GM04504 (cell line): Measurements from ENCODE around the gene C2orf68.
"Not testable (repeated sequence)": the region's sequence is repeated elsewhere in the genome, so short reads cannot be mapped to it uniquely, and the experiment has no call there.

ENCODE experiments used
- DNase-seq: peaks from one replicate; pipeline ENCODE4 v3.0.0-alpha.2; 2012; ENCODE audit warnings: low read depth

The C2orf68 gene

DNA sequence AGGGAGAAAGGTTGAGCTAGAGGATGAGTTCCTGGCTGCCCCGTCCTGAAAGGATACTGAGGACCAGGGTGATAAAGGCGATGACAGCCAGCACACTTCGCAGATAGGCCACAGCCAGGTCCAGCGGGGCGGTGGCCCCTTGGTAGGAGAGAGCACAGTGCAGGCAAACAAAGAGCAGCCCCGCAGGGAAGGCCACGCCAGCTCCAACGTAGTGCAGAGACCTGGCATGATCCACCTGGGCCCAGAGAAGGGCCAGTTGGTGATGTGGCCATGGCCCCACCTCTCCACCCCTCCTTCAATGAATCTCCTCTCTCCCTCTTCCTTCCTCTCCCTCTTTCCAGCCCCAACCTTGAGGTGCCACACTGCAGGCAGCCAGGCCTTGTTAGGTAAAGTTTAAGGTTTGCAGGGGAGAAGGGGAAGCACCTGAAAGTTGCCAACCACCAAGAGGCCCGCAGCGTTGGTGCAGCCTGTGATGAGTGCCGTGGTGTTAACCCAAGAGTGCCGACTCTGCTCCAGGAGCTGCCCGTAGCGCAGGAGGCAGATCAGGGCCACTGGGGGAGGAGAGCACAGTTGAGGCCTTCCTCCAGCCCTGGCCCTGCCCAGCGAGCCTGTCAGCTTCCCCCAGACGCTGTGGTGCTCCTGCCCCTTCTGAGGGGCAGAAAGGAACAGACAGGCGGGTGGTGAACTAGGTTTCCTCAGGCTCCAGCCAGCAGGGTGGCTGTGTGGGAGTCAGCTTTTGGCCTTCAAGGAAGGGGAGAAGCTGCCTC is 12.2 kb downstream of the C2orf68 start:
- DNase-seq = no peak

DNA sequence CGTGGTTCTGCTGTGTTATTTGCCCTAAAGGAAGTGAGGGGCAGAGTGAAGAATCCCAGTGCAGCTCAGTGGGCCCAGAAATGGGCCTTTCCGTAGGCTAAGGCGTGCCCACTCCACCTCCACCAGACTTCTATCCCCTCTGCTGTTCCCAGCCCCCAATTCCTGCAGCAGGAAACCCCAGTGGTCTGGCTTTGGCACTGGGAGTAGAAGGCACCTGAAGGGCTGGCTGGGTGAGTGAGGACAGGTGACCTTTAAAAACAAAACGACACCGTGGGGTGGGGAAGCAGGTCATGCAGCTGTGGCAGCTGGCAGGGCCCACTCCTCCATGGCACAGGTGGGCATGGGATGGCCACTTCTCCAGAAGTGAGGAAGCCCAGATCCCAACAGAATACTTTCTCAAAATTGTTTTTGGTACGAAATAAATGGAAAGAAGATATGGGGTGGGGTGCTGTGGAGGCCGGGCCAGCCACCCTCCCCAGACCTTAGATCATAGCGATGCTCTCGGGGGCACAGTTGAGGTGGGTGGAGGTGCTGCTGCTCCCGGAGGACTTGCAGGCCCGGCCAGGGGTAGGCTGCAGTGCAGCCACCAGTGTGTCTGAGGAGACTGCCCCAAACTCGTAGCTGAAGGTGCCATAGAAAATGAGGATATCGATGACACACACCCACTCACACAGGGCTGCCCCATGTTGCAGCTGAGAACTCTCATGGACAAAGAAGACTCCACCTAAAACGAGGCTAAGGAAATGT is 13.1 kb downstream of the C2orf68 start:
- no peak for DNase-seq

DNA sequence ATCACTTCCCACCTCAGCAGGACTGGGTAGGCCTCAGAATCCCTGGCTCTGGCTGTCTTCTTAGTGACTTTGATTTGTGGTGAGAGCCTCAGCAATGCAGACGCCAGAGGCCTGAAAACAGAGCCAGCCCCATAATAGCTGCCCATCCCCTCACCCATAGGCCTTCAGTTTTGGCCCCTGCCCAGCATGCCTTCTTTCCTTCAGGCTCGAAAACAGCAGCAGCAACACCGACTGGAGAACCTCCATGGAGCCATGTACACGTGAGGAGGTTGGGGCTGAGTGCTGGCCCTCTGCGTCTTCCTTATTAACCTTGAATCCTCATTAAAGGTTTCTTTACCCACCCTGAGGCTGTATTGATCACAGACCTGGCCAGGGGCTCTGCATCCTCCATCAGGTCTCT is 14.6 kb downstream of the C2orf68 start:
- no peak for DNase-seq

DNA sequence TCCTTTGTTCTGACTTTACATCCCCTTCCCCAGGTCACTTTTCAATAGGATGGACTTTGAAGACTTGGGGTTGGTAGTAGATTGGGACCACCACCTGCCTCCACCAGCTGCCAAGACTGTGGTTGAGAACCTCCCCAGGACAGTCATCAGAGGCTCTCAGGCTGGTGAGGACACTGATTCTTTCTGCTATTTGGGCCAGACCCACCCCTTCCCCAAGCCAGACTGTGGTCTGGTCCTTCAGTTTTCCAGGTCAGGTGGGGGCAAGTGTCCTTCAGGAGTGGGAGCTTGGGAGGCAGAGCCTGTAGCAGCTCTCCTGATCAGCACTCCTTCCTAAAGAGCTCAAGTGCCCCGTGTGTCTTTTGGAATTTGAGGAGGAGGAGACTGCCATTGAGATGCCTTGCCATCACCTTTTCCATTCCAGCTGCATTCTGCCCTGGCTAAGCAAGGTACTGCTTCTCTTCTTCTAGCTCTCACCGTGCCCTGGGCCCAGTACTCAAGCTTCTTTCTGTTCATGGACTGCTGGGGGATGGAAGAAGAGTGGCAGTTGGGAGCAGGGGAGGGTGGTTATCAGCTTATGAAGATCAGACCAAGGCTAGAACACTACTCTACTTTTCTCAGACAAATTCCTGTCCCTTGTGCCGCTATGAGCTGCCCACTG is 15.3 kb downstream of the C2orf68 start:
- no peak for DNase-seq

DNA sequence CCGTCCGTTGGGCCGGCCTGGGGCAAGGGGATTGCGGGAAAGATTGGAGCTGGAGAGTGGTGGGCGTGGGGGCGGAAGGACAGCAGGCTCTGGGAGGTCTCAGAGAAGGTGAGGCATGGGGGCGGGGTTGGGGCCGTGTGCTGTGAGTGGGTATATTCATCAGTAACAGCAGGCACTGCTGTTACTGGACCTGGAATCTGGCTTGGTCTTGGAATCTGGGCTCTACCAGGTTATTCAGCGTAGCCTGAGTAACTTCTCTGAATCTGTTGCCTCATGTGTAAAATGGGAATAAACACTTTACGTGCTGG is 15.9 kb downstream of the C2orf68 start:
- DNase-seq = no peak

DNA sequence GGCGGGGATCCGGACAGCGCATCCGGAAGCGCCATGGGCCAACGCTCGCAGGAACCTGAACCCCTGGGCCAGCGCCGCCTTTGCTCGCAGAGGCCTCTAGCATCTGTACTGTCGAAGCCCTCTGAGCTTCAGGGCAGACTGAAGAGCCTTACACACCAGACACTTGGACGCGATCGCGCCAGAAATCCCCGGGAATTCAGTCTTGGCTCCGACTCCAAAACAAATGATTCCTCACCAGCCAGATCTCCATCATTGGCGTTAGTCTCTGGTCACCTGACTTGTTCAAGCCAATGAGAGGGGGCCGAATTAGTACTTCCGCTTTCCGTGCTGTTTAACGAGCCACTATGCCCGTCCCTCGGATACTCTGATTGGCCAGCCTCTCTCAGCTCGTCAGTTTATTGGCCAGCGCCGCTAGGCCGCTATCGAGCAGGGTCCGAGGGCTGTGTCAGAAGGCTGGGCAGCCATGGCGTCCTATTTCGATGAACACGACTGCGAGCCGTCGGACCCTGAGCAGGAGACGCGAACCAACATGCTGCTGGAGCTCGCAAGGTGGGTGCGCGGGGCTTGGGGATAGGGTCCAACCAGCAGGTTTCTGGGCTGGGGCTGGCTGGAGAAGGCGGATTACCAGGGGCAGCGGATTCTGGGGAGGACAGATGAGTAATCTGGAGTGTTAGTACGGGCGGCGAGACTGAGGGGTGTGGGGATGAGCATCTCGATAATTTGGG is 16.4 kb downstream of the C2orf68 start, which contains the start of gene RNF181:
Gene RNF181 (plus strand): TSS at position 445 of the 725 bp plus-strand sequence. CDS start 19 bp downstream, at position 464.
- DNase-seq = peak; percentile 99

DNA sequence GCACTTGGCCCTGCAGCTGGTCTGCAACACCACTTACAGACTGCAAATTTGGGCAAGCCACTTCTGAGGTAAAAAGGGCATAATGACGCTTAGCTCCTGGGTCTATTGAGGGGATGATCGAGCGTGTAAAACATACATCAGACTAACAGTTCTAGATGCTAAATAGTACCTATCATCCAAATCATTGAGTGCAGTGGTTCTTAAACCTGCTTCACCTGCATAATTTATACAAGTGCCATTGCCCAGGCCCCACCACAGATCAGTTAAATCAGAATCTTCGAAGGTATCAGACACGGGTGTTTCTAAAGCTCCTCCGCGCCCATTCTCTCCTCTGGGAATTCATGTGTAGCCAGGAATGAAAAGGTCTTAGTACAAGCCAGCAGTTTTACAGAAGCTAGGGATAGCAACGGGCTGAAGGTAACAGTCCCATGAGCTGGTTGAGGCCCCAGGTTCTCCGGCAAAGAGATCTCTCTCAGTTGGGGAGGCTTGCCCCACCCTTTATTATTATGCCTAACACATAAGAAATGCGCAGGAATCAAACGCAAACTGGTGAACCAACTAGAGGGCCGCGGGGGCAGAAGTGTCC is 17.1 kb downstream of the C2orf68 start:
- no peak for DNase-seq

DNA sequence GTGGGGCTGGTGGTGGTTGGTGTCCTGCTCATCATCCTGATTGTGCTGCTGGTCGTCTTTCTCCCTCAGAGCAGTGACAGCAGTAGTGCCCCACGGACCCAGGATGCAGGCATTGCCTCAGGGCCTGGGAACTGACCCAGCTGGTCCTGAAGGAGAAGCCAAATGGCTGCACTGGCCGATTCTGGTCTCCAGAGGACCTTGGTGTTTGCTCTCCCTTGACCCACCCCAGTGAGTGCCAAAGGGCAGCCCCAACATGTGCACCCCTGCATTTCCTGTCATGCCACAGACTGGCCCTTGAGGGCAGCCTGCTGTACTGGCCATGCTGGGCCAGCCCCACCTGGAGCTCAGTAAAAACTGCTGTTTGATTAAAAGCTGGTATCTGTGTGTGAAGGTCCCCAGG is 18.8 kb downstream of the C2orf68 start:
- no peak for DNase-seq

DNA sequence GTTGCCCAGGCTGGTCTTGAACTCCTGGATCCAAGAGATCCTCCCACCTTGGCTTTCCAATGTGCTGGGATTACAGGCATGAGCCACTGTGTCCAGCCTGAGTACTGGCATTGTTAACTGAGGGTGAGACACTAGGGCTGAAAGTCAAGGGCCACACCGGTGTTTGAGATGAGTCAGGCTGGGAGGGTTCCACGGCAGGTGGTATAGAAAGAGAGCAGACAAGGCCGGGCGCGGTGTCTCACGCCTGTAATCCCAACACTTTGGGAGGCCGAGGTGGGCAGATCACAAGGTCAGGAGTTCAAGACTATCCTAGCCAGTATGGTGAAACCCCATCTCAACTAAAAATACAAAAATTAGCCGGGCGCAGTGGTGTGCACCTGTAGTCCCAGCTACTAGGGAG is 19.6 kb downstream of the C2orf68 start:
- not testable (repeated sequence) for DNase-seq

DNA sequence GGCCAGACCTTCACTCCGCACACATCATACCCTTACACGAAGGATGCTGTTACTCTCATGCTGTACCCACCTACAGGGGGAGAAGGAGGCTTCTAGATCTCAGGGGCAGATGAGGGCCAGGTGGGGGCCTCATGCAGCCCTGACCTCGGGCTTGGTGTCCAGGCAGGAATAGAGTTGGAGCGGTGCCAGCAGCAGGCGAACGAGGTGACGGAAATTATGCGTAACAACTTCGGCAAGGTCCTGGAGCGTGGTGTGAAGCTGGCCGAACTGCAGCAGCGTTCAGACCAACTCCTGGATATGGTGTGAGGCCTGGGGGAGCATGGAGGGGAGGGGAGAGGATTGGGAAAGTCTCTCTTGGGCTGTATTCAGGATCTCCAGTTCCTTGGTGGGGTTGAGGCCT is 20.3 kb downstream of the C2orf68 start:
- no peak for DNase-seq

DNA sequence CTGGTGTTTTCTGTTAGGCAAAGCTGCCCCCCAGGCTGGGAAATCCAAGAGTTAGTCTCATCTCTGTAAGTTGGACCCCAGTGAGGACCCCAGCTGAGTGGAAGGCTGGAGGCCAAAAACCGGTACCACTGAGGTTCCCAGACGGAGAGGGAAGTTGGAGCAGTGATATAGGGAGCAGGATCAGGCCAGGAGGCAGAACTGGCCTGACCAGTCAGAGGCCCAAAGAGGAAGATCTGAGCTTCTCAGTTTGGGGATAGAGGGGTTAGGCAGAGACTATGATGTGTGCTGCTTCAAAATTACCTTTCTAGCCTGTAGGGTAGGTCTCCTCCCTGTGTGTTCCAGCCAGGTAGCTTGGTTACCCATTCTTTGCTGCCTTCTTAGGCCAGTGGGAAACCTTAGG is 20.9 kb downstream of the C2orf68 start:
- DNase-seq = no peak

DNA sequence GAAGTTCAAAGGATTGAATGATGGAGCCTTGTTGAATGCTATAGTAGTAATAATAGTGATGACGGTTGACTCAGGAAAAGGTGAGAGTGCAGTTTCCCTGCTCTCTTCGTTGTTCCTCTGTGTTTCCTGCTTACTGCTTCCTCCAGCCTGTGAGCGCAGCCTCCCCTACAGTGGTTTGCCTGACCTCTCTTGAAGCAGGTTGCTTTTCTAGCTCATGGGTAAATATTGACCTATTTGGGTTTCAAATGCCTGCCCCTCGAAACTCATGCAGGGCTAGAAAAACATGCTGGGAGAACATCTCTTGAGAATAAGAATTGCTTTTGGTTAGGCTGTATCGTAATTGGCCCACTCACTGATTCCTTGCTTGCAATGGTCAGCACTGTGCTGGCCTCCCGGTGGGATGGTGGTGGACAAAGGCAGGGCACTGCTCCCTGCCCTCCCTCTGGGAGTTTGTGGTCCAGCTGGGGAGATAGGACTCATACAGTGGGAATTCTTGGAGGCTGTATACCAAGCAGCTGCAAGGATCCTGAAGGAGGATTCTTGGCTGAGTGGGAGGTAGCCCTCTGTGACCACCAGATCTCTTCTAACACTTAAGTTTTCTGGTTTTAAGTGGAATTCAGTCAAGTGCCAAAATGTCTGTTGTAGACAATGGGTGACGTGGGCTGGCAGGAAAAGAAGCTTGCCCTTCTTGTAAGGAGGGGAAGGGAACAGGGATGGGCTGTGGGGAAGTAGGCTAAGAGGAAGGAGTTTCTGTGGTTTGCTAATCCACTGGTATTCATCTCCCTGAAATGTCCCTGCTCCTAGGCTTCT is 21.7 kb downstream of the C2orf68 start:
- DNase-seq = peak; percentile 72

DNA sequence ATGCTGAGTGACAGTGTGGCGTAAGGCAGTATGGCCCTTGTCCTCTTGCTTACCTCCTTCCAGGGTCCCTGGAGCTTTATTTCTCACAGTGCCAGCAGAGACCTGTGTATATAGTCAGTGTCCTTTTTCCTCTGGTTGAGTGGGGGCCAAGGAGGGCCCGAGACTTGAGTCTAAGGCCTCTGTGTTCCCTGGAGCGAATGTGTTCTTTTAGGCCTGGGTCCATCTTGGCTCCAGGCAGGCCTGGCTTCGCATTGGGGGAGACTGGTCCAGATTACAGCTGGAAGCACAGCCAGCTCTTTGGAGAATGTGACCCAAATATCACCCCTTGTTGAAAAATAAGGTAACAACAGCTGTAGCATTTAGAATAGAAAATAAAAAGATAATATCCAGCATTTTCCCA is 22.7 kb downstream of the C2orf68 start:
- DNase-seq = no peak

DNA sequence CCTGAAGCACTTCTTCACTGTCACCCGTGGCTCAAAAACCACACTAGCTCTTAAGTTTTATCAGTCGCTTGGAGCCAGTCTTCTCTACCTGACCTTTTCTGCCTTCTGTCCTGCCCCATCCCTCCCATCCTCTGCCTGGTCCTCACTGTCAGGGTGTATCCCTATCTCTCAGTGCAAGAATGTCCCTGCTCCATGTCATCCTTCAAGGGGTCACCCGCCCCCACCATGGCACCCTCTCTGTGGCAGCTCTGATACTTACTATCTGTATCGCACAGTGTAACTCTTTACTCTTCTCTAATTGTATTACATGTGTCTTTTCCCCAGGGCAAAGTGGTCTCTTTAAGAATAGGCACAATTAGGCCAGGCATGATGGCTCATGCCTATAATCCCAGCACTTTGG is 23.2 kb downstream of the C2orf68 start:
- no peak for DNase-seq

DNA sequence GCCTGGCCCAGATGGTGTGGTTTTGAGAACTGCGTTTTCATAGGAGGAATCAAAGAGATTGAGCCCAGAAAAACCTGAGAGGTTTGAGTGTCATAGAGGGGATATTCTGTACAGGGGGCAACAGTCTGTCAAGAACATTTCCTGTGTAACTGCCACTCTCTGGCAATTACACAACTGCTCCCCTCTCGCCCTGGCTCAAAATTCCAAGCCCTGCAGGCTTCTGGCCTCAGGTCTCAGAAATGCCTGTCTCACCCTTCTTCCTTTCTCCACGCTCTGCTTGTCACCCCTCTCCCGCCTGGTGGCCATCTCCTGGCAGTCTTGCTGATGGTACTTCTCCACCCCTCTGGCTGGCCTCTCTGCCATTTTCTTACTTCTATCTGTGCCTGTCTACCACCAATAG is 23.6 kb downstream of the C2orf68 start:
- DNase-seq = no peak

DNA sequence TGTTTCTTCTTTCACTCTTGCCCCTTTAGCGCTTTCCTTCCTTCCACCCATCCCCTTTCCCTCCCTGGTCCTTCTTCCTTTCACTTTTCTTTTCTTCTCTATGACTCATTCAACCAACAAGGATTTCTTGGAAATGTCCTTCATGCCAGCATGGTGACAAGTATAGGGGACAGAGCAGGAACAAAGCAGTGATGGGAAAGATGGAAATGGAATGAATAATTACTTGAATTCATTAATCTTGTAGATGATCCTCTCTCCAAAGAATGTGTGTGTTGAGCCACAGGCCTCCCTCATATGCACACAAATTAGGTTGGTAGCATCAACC is 26.1 kb downstream of the C2orf68 start:
- DNase-seq = peak; percentile 53

DNA sequence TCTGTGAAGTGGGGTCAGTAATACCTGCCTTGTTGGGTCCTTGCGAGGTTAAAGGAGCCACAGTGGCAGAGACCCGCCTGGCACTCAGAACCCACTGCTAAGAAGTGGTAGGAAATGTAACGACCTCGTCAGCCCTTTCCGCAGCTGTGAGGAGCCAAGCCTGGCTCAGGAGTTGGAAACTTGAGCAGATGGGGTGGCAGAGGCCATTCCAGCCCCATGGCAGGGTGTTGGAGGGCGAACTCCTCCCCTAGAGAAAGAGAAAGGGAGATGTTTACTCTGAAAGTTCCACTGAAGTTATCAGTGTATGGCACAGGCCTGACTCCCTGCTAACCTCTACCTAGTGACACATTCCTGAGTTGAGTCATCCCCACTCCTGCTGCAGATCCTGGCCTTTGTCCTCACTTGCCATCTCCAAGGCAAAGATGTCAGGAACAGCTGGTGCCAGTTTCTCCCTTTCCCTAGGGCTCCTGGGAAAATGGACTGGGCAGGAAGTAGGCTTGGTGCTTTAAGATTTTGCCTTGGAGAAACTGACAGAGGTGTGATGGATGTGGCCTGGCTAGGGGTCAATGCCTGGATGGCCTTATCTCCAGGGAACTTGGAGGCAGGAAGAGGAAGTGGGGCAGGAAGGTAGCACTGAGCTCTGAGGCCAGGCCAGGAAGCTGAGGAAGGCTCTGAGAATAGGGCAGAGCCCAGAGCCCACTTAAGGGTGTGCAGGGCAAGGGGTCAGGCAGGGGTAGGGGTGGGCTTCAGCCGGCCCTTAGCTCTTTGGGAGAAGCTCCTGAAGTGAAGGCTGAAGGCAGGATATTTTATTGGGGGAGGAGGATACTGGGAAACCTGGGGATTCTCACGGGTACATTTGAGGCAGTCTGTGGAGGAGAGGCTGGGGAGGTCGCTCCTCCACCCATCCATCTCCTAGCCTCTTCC is 26.7 kb downstream of the C2orf68 start:
- peak; percentile 43 for DNase-seq

DNA sequence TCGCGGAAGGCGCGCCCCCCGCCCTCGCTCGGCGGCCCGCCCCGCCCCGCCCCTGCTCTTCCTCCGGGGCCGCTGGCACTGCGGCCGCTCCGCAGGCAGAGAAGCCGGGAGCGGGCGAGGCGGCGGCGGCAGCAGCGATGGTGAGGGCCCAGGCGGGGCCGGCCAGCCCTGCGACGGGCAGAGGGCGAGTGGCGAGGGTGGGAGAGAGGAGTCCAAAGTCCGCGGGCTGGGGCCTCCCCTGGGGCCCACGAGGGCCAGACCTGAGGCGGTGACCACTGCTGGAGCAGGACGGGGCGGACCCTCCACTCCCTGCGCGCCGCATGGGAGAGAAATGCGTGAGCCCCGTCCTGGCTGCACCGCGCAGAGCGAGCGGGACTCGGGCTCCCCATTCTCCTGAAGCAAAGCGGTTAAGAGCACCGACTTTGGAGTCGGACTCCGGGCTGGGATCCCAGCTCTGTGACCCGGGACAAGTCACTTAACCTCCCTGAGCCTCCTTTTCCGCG is 27.5 kb downstream of the C2orf68 start, which contains the start of gene VAMP5:
Gene VAMP5 (plus strand): TSS at position 78 of the 503 bp plus-strand sequence. CDS start 60 bp downstream, at position 138.
- DNase-seq = no peak

DNA sequence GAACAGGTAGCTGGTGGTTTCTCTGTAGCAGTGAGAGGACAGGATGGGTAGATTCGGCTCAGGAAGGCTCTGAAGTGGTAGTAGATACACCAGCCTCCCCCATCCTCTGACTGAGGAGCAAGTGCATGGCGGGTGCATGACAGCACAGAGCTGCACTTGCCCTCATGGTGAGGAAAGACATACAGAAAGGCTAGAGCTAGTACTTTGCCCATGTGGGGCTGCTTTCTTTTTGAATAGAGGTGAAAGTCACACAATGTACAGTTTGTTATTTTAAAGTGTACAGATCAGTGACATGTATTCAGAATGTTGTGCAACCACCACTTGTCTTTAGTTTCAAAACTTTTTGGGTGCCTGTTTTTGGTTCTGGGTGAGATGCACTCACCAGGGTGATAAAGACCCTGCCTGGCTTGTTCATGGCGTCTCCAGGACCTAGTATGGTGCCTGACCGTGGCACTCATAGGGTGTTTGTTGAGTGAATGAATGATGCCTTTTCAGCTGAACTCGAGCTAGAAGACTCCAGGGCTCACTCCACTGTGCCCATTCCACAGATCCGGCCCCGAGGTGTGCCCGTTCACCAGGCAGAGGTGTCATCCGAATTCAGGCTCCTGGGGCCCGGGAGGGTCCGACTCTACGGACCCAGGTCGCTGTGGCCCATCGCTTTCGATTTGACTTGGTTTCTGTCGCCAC is 28.1 kb downstream of the C2orf68 start:
- DNase-seq = no peak
